SK-N-SH (cell line): ENCODE data around the gene KRT6A. TPM values are rescaled to one million over a fixed set of nuclear protein-coding genes. Genes with fewer than 3 reads are reported as not detected.

Experiments used
- CTCF ChIA-PET: fragments of 300-600, 350-600 bp; formaldehyde crosslinking; extraction: SDS; loops from one replicate; lab custom pipeline; 2021; lab: Yijun Ruan, JAX
- POLR2A ChIA-PET: fragments of 350-600 bp; sonication (Branson Sonifier 250); formaldehyde crosslinking; extraction: SDS; loops from one replicate; lab custom pipeline; 2020; ENCODE audit warnings: antibody characterized with exemption, inconsistent platforms; lab: Yijun Ruan, JAX
- DNase-seq: peaks from one replicate; pipeline ENCODE4 v3.0.0; 2012
- H2AFZ ChIP-seq: fragments of 200-600 bp; sonication (generic); 2 replicates; pipeline ENCODE4 v1.8.1; 2016; ENCODE audit warnings: antibody characterized with exemption, mild to moderate bottlenecking, low read depth
- H3F3A ChIP-seq: fragments of 200-600 bp; sonication (generic); replicated peaks from 2 replicates; pipeline ENCODE3; 2016; ENCODE audit warnings: antibody characterized with exemption, mild to moderate bottlenecking; ENCODE audit not compliant: insufficient read depth
- H3K27ac ChIP-seq, 2 experiments: fragments of 200-500 bp in 1 of 2; fragments of 200-600 bp in 1 of 2; sonication (Bioruptor generic) in 1 of 2; sonication (generic), shearing (Covaris generic) in 1 of 2; 2 replicates each; pipeline versions ENCODE4 v1.5.1 to v1.6.1; 2014 to 2016; ENCODE audit warnings: low read depth in 2 of 2, inconsistent platforms in 1 of 2, low read length in 1 of 2, mild to moderate bottlenecking in 1 of 2, mixed read lengths in 1 of 2
- H3K27me3 ChIP-seq: fragments of 200-600 bp; sonication (generic), shearing (Covaris generic); 2 replicates; pipeline ENCODE4 v1.6.1; 2016; ENCODE audit warnings: mixed run types; ENCODE audit not compliant: insufficient read depth
- H3K36me3 ChIP-seq, 2 experiments: fragments of 200-500 bp in 1 of 2; fragments of 200-600 bp in 1 of 2; sonication (Bioruptor generic) in 1 of 2; sonication (generic) in 1 of 2; replicated peaks in 1 of 2; 2 replicates each; pipeline versions ENCODE3 to v1.5.1; 2014 to 2016; ENCODE audit warnings: low read length in 1 of 2, mild to moderate bottlenecking in 1 of 2; ENCODE audit not compliant: insufficient read depth in 2 of 2, control insufficient read depth in 1 of 2
- H3K4me1 ChIP-seq, 2 experiments: fragments of 200-500 bp in 1 of 2; fragments of 200-600 bp in 1 of 2; sonication (Bioruptor generic) in 1 of 2; sonication (generic), shearing (Covaris generic) in 1 of 2; 2 replicates each; pipeline versions ENCODE4 v1.5.1 to v1.6.1; 2014 to 2016; ENCODE audit warnings: low read depth in 1 of 2, low read length in 1 of 2, mixed run types in 1 of 2; ENCODE audit not compliant: insufficient read depth in 2 of 2, control insufficient read depth in 1 of 2
- H3K4me2 ChIP-seq: fragments of 200-600 bp; sonication (generic), shearing (Covaris generic); 2 replicates; pipeline ENCODE4 v1.6.1; 2017; ENCODE audit warnings: mixed run types
- H3K4me3 ChIP-seq, 2 experiments: fragments of 200-500 bp in 1 of 2; fragments of 200-600 bp in 1 of 2; sonication (Bioruptor generic) in 1 of 2; sonication (generic), shearing (Covaris generic) in 1 of 2; 2 replicates each; pipeline versions ENCODE4 v1.5.1 to v1.8.1; 2014 to 2016; ENCODE audit warnings: low read depth in 2 of 2, inconsistent platforms in 1 of 2, low read length in 1 of 2, mild to moderate bottlenecking in 1 of 2, mixed read lengths in 1 of 2, moderate library complexity in 1 of 2
- H3K79me2 ChIP-seq: fragments of 200-600 bp; sonication (generic); 2 replicates; pipeline ENCODE4 v1.8.1; 2017; ENCODE audit warnings: mild to moderate bottlenecking; ENCODE audit not compliant: insufficient read depth
- H3K9ac ChIP-seq: fragments of 200-600 bp; sonication (generic); 2 replicates; pipeline ENCODE4 v1.6.1; 2017; ENCODE audit warnings: mixed run types
- H3K9me2 ChIP-seq: fragments of 200-600 bp; sonication (generic); 2 replicates; pipeline ENCODE4 v1.6.1; 2017; ENCODE audit warnings: mixed run types
- H3K9me3 ChIP-seq: fragments of 200-600 bp; sonication (generic); 2 replicates; pipeline ENCODE4 v1.6.1; 2017; ENCODE audit warnings: mixed run types, mild to moderate bottlenecking, moderate library complexity
- H4K20me1 ChIP-seq: fragments of 200-600 bp; sonication (generic); 2 replicates; pipeline ENCODE4 v1.6.1; 2017; ENCODE audit warnings: mild to moderate bottlenecking, mixed run types; ENCODE audit not compliant: insufficient read depth
- EP300 ChIP-seq, 2 experiments: IDR thresholded peaks; 2 replicates each; pipeline versions ENCODE4 v1.4.0 to v1.6.1; 2012; ENCODE audit warnings: borderline replicate concordance in 1 of 2, low read depth in 1 of 2, low read length in 1 of 2
- FOXM1 ChIP-seq: IDR thresholded peaks from 2 replicates; pipeline ENCODE4 v1.4.0; 2012; ENCODE audit warnings: low read depth, mild to moderate bottlenecking
- GATA2 ChIP-seq: sonication (generic); formaldehyde crosslinking; IDR thresholded peaks from 2 replicates; pipeline ENCODE4 v1.5.0; 2020; ENCODE audit warnings: mild to moderate bottlenecking, missing genetic modification reagents
- MEF2A ChIP-seq: IDR thresholded peaks from 2 replicates; pipeline ENCODE4 v1.4.0; 2012; ENCODE audit warnings: low read depth, borderline replicate concordance
- NRF1 ChIP-seq: IDR thresholded peaks from 2 replicates; pipeline ENCODE4 v1.6.1; 2012; ENCODE audit warnings: low read depth, mild to moderate bottlenecking, low read length
- PBX3 ChIP-seq: IDR thresholded peaks from 2 replicates; pipeline ENCODE4; 2012
- TAF1 ChIP-seq: IDR thresholded peaks from 2 replicates; pipeline ENCODE4 v1.6.1; 2012; ENCODE audit warnings: low read depth, mild to moderate bottlenecking, low read length, moderate library complexity, borderline replicate concordance
- WGBS: methylation state at CpG from one replicate; pipeline ENCODE4 v1.1.6; 2017; ENCODE audit warnings: low lambda C conversion rate; 5-methylcytosine and 5-hydroxymethylcytosine counted together
- polyA plus RNA-seq, 3 experiments: library from polyadenylated mRNA; depleted of rRNA; stranded (reverse); fragments of >200 nt; gene quantifications; 2 replicates each; pipeline ENCODE4 v1.2.3, GENCODE V29; 2012
- TF ChIP-seq, protein P1 (sequence below): fragments of 150-350 bp; IDR thresholded peaks from 2 replicates; pipeline ENCODE4 v1.6.1; 2016; ENCODE audit warnings: mild to moderate bottlenecking, low read depth, low read length
- TF ChIP-seq, protein P2 (sequence below): fragments of 200-600 bp; sonication (generic); IDR thresholded peaks from 2 replicates; pipeline ENCODE4 v1.6.1; 2017; ENCODE audit warnings: antibody characterized with exemption, mild to moderate bottlenecking, moderate library complexity
- TF ChIP-seq, protein P3 (sequence below): IDR thresholded peaks from 2 replicates; pipeline ENCODE4 v1.4.0; 2012; ENCODE audit warnings: low read depth, borderline replicate concordance

KRT6A gene
- polyA plus RNA-seq, 1 of the 3 experiments (the other 2 are of a cell fraction), result not detected

GRCh38 chr12:52539083-52539820 is 46.2 kb upstream of the KRT6A start:
- no peaks in the 10 kb centered on the region for H3K36me3 ChIP-seq
- no peak overlapping the region for H3K4me3 ChIP-seq
- no peaks in the 10 kb centered on the region for H4K20me1 ChIP-seq
- ChIA-PET CTCF (interaction anchor here (0.7 kb wide), 1 partner anchor 326 kb away, joined by 3 read pairs; no protein-coding TSS in a partner anchor), POLR2A (no interaction called here)
- no peaks in the 10 kb centered on the region for H3K9me3 ChIP-seq
- no peak for DNase-seq
- 30% methylated on average over 5 of the region's 5 CpGs for WGBS
- H3K79me2 ChIP-seq, result no peaks in the 10 kb centered on the region
- H3K27ac ChIP-seq, result no peak overlapping the region
- H3K27me3 ChIP-seq, result peaks cover 18% of the 10 kb centered on the region; the same call in 1 of the 2 replicates
- no peak overlapping the region for H3K4me2 ChIP-seq
- no peaks in the 10 kb centered on the region for H3K4me1 ChIP-seq
- H2AFZ ChIP-seq, result no peak overlapping the region
- H3K9ac ChIP-seq, result no peak overlapping the region
- no peaks in the 10 kb centered on the region for H3K9me2 ChIP-seq
- no peaks in the 10 kb centered on the region for H3F3A ChIP-seq
- TF ChIP-seq, protein P1, sequence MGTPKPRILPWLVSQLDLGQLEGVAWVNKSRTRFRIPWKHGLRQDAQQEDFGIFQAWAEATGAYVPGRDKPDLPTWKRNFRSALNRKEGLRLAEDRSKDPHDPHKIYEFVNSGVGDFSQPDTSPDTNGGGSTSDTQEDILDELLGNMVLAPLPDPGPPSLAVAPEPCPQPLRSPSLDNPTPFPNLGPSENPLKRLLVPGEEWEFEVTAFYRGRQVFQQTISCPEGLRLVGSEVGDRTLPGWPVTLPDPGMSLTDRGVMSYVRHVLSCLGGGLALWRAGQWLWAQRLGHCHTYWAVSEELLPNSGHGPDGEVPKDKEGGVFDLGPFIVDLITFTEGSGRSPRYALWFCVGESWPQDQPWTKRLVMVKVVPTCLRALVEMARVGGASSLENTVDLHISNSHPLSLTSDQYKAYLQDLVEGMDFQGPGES, result no peak
- TF ChIP-seq GATA2 (CRISPR knock-in tag), result no peak
- no peak for TF ChIP-seq TAF1
- TF ChIP-seq NRF1, result no peak
- TF ChIP-seq, protein P2, sequence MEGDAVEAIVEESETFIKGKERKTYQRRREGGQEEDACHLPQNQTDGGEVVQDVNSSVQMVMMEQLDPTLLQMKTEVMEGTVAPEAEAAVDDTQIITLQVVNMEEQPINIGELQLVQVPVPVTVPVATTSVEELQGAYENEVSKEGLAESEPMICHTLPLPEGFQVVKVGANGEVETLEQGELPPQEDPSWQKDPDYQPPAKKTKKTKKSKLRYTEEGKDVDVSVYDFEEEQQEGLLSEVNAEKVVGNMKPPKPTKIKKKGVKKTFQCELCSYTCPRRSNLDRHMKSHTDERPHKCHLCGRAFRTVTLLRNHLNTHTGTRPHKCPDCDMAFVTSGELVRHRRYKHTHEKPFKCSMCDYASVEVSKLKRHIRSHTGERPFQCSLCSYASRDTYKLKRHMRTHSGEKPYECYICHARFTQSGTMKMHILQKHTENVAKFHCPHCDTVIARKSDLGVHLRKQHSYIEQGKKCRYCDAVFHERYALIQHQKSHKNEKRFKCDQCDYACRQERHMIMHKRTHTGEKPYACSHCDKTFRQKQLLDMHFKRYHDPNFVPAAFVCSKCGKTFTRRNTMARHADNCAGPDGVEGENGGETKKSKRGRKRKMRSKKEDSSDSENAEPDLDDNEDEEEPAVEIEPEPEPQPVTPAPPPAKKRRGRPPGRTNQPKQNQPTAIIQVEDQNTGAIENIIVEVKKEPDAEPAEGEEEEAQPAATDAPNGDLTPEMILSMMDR, result no peak
- no peak for TF ChIP-seq PBX3
- no peak for TF ChIP-seq MEF2A
- TF ChIP-seq, protein P3, sequence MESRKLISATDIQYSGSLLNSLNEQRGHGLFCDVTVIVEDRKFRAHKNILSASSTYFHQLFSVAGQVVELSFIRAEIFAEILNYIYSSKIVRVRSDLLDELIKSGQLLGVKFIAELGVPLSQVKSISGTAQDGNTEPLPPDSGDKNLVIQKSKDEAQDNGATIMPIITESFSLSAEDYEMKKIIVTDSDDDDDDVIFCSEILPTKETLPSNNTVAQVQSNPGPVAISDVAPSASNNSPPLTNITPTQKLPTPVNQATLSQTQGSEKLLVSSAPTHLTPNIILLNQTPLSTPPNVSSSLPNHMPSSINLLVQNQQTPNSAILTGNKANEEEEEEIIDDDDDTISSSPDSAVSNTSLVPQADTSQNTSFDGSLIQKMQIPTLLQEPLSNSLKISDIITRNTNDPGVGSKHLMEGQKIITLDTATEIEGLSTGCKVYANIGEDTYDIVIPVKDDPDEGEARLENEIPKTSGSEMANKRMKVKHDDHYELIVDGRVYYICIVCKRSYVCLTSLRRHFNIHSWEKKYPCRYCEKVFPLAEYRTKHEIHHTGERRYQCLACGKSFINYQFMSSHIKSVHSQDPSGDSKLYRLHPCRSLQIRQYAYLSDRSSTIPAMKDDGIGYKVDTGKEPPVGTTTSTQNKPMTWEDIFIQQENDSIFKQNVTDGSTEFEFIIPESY, result no peak
- no peak for TF ChIP-seq FOXM1
- no peak for TF ChIP-seq EP300 (IDR thresholded peaks at IDR 0.05; ENCODE audit: borderline replicate concordance in 1 of 2, low read depth in 1 of 2, low read length in 1 of 2)
